Lower lobe of right lung (tissue), 2 donors: ENCODE results near the gene HPSE2. TPM values are rescaled to one million over a fixed set of nuclear protein-coding genes. Genes with fewer than 3 reads are reported as not detected.

Experiments
- ATAC-seq, 2 donors: fragments of 200-7000 bp; cut with Tn5 transposase; one replicate each; pipeline ENCODE4 v1.9.1; 2020 to 2022; ENCODE audit warnings: mild to moderate bottlenecking in 2 of 2, moderate library complexity in 2 of 2
- DNase-seq: peaks from one replicate; pipeline ENCODE4 v3.0.0-alpha.2; 2020
- H3K27ac ChIP-seq: fragments of 200-600 bp; one replicate; pipeline ENCODE4 v1.8.0; 2022
- H3K27me3 ChIP-seq: fragments of 200-600 bp; one replicate; pipeline ENCODE4 v1.8.0; 2022; ENCODE audit warnings: low read depth
- H3K36me3 ChIP-seq: fragments of 200-600 bp; one replicate; pipeline ENCODE4 v1.8.0; 2022; ENCODE audit warnings: mild to moderate bottlenecking
- H3K4me1 ChIP-seq: fragments of 200-600 bp; one replicate; pipeline ENCODE4 v1.8.0; 2022
- H3K4me3 ChIP-seq: fragments of 200-600 bp; one replicate; pipeline ENCODE4 v1.8.0; 2022; ENCODE audit warnings: mild to moderate bottlenecking
- H3K9me3 ChIP-seq: fragments of 200-600 bp; one replicate; pipeline ENCODE4 v1.8.0; 2022
- intact Hi-C: fragments of 100-400 bp; cut with DNase I; formaldehyde crosslinking; loops from one replicate; pipeline ENCODE4 v1.11.0; 2022
- total RNA-seq: library from RNA; stranded (reverse); fragmentation: NEBNext Ultra II Directional; extraction: Animal tissue kit (Norgen Biotek cat#: 25700); gene quantifications from one replicate; pipeline ENCODE4 v1.2.1, GENCODE V29; 2021
- TF ChIP-seq, protein P1 (sequence below): fragments of 200-600 bp; IDR thresholded peaks from one replicate; pipeline ENCODE4 v1.8.0; 2022; ENCODE audit warnings: antibody characterized with exemption, mild to moderate bottlenecking
- donor health status: DM: no; HTN: yes; CAD: no; lungs with severe emphysema.

HPSE2 gene
- total RNA-seq, 1 donor from 2014 or later, result 0.77 TPM

- DNase-seq, result no peak
- TF ChIP-seq, protein P1, sequence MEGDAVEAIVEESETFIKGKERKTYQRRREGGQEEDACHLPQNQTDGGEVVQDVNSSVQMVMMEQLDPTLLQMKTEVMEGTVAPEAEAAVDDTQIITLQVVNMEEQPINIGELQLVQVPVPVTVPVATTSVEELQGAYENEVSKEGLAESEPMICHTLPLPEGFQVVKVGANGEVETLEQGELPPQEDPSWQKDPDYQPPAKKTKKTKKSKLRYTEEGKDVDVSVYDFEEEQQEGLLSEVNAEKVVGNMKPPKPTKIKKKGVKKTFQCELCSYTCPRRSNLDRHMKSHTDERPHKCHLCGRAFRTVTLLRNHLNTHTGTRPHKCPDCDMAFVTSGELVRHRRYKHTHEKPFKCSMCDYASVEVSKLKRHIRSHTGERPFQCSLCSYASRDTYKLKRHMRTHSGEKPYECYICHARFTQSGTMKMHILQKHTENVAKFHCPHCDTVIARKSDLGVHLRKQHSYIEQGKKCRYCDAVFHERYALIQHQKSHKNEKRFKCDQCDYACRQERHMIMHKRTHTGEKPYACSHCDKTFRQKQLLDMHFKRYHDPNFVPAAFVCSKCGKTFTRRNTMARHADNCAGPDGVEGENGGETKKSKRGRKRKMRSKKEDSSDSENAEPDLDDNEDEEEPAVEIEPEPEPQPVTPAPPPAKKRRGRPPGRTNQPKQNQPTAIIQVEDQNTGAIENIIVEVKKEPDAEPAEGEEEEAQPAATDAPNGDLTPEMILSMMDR, result no peak
- intact Hi-C loops, result no loop called here
- Histone ChIP-seq H3K9me3 (no peaks in the 10 kb centered on the region), H3K36me3 (peaks cover 60% of the 10 kb centered on the region), H3K27me3 (no peaks in the 10 kb centered on the region), H3K27ac (no peak overlapping the region), H3K4me3 (no peak overlapping the region), H3K4me1 (peaks cover 20% of the 10 kb centered on the region)
- ATAC-seq, result no peak
Observed at GRCh38 chr10:98416606-98417388, 818.9 kb downstream of the HPSE2 start.

DNA sequence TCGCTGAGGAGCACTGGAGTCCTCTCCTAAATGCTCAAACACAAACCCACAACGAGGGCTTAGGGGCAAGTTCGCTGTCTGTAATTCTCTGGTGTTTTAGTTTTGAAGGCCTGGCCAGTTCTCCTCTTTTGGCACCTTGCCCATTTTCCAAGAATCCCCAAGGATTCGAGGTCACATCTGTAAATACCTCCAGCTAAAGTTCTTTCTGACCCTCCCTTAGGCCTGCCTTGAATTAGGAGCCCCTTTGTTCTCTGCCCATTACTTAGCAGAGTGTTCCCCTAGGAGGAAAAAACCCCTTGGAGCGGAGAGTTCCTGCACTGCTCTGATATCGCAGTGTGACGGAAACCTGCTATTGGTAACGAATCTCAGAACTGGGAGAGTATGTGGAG lies 819.9 kb downstream of the HPSE2 start:
- Histone ChIP-seq H3K9me3 (no peaks in the 10 kb centered on the region), H3K27ac (peak overlapping the region; percentile 81), H3K4me1 (peaks cover 29% of the 10 kb centered on the region), H3K36me3 (peaks cover 51% of the 10 kb centered on the region), H3K4me3 (no peak overlapping the region), H3K27me3 (no peaks in the 10 kb centered on the region)
- intact Hi-C loops, result no loop called here
- ATAC-seq (no peak), DNase-seq (no peak)
- TF ChIP-seq, protein P1, result no peak

GRCh38 chr10:98414932-98415730 lies 820.5 kb downstream of the HPSE2 start, which contains the start of gene PYROXD2:
Gene PYROXD2 (minus strand): TSS chr10:98415182. CDS start chr10:98415135, 47 bp downstream.
- Histone ChIP-seq H3K27me3 (no peaks in the 10 kb centered on the region), H3K9me3 (no peaks in the 10 kb centered on the region), H3K4me1 (peaks cover 30% of the 10 kb centered on the region), H3K4me3 (peak within 1 kb of the TSS; percentile 74), H3K27ac (peak within 1 kb of the TSS; percentile 81), H3K36me3 (peaks cover 45% of the 10 kb centered on the region)
- DNase-seq (peak; percentile 91), ATAC-seq (peak; percentile 95 to 97)
- intact Hi-C loops, result no loop called here
- TF ChIP-seq, protein P1, result no peak

DNA sequence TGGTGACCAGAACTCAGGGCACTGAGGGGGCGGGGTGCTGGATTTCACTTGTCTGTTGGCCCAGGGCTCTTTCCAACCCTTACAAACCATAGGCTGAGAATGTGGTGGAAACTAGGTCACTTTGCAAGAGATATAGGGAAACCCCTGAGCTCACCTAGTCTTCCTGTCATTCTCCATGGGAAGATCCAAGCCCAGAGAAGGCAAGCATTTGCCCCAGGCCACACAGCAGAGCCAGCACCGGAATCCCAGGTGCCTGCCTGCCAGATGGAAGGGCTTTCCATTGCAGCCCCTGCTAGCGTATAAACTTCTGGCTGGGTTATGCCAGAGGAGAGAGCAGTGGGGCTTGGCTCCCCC lies 821.1 kb downstream of the HPSE2 start:
- intact Hi-C loops, result no loop called here
- no peak for ATAC-seq

DNA sequence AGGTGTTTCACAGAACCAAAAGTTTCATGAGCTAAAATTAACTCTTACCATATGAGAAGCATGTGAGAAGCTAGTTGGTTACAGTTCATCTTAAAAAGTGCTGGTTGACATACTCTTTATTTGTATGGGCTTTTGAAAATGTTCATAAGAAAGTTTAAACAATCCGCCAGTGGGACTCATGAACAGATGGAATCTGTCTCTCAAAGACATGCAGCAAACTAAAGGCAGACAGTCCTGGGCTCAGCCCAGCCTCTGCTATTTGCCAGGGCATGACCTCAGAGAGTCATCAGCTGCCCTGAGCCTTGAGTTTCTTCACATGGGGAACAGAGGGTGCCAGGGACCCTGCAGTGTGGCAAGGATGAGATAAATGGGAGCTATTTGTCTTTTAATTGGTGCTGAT lies 823.9 kb downstream of the HPSE2 start:
- no peak overlapping the region for H3K4me3 ChIP-seq

More for the DNA sequence above, 821.1 kb downstream of the HPSE2 start:
- DNase-seq, result no peak
- Histone ChIP-seq H3K27me3 (no peaks in the 10 kb centered on the region), H3K4me1 (peaks cover 30% of the 10 kb centered on the region), H3K27ac (peak overlapping the region; percentile 81), H3K36me3 (peaks cover 39% of the 10 kb centered on the region), H3K9me3 (no peaks in the 10 kb centered on the region), H3K4me3 (peak overlapping the region; percentile 74)
- TF ChIP-seq, protein P1, result no peak

More for the DNA sequence above, 823.9 kb downstream of the HPSE2 start:
- no peaks in the 10 kb centered on the region for H3K9me3 ChIP-seq
- ATAC-seq, result no peak
- peaks cover 11% of the 10 kb centered on the region for H3K36me3 ChIP-seq
- TF ChIP-seq, protein P1, result no peak
- no peaks in the 10 kb centered on the region for H3K27me3 ChIP-seq
- H3K27ac ChIP-seq, result no peak overlapping the region
- peaks cover 30% of the 10 kb centered on the region for H3K4me1 ChIP-seq
- intact Hi-C loops, result no loop called here
- DNase-seq, result no peak
